IPS-NIHi7 (cell line): ENCODE data around the gene SDF2L1.
"Not testable (repeated sequence)": the region's sequence is repeated elsewhere in the genome, so short reads cannot be mapped to it uniquely, and the experiment has no call there.

Source experiments
- DNase-seq: peaks from one replicate; pipeline ENCODE4 v3.0.0; 2012; ENCODE audit warnings: mixed read lengths; ENCODE audit errors: extremely low spot score

SDF2L1 gene

DNA sequence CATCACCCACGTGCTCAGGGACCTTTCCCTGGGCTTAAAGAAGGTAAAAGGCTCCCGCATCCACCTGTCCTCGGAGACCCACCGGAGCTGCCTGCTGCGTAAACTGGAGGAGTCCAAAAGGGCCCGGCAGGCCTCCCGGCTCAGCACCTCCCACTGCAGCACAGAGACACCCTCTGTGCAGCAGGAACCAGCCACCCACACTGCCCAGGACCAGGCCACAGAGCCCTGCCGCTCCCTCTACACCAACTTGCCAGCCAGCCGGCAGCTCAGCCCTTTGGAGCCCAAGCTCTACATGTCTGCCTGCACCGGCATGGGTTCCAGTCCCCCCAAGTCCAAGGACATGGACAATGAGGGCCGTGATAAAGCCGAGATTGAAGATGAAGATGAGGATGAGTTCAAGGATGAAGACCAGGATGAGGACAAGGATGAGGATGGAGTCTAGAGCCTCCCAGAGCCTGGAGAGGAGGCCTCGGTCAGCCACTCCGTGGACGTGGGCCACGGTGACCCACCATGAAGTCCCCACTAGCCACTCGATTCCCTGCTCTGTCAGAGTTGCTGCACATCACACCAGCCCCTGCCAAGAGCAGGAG, 5.4 kb upstream of the SDF2L1 start:
- no peak for DNase-seq

DNA sequence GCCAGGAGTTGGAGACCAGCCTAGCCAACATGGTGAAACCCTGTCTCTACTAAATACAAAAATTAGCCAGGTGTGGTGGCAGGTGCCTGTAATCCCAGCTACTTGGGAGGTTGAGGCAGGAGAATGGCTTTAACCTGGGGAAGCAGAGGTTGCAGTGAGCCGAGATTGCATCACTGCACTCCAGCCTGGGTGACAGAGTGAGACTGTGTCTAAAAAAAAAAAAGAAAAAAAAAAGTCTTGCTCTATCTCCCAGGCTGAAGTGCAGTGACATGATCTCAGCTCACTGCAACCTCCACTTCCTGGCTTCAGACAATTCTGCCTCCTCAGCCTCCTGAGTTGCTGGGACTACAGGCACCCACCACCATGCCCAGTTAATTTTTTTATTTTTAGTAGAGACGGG, 4.7 kb upstream of the SDF2L1 start:
- not testable (repeated sequence) for DNase-seq

DNA sequence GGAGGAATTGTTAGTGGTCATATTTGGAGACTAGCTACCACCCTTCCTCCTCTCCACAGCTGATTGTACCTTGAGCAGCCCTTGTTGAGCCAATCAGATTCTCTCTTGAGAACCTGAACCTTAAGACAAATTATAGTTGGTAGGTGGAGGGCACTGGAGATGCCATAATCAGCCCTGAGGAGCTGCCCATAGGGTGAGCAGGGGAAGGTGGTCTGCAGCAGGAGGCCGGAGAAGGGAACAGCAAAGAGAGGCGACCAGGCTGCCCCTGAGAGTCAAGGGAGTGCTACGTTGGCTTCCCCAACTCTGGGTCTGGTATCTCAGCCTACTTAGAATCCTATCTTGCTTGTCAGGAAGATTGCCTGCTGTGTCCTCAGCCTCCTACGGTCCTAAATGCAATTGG, 2.7 kb upstream of the SDF2L1 start:
- no peak for DNase-seq

DNA sequence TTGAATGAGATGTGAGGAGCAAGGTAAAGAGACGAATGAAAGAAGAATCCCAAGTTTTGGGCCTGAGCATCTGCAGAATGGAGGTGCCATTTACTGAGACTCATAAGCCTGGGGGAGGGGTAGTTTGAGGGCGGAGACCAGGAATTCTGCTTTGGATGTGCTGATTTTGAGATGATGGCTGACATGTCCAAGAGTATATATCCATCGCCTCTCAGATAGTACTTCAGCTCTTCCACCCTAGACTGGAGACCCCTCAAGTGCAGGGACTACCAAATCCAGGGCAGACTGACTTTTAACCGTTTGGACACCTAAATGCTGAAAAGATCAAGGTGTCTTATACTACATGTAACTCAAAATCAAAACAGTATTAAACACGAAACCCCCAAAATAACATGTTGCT, 1.3 kb upstream of the SDF2L1 start:
- no peak for DNase-seq

DNA sequence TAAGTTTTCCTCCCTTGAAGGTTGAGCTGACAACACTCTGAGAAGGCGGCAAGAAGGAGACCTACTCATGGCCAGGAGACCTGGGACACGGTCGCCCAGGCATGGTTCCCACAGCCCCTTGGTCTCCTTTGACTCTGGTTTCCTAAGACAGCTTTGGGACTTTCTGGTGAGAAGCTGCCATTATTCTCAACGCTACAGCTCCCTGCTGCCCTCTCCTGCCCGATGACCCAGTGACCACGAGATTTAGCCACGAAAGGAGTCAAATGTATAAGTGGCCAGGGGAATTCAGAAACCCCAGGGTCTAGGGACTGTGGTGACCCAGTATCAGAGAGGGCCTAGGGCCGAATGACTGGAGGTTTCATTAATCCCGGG, 699 bp upstream of the SDF2L1 start:
- peak; percentile 54 for DNase-seq

DNA sequence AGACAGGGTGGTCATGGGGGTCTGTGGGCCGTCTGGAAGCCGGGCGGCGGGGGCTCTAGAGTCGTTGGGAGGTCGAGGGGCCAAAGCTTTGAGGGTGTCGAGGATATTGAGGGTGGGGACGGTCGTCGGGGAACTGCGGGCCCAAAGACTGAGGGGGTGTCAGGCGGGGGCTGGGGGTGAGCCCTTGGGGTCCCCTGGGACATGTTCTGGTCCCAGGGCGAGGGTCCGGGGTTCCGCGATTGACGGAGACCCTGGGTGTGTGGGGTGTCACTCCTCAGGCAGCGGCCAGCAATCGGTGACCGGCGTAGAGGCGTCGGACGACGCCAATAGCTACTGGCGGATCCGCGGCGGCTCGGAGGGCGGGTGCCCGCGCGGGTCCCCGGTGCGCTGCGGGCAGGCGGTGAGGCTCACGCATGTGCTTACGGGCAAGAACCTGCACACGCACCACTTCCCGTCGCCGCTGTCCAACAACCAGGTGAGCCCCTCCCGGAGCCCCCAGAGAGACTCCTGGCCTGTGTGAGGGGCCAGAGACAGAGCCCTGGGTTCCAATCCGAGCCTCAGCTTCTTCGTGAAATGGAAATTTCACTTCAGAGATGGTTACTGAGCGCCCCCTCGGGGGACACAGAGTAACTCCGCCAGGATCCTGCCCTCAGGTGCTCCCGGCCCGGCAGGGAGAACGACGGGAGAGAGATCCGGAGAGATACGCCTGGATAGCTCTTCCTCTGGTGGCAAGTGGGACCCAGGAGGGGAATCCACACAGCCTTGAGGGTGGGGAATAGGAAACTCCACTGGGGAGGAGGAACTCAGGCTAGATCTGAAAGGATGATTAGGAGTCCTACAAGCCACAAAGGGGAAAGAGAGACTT, 714 bp downstream of the SDF2L1 start:
- peak; percentile 64 for DNase-seq

DNA sequence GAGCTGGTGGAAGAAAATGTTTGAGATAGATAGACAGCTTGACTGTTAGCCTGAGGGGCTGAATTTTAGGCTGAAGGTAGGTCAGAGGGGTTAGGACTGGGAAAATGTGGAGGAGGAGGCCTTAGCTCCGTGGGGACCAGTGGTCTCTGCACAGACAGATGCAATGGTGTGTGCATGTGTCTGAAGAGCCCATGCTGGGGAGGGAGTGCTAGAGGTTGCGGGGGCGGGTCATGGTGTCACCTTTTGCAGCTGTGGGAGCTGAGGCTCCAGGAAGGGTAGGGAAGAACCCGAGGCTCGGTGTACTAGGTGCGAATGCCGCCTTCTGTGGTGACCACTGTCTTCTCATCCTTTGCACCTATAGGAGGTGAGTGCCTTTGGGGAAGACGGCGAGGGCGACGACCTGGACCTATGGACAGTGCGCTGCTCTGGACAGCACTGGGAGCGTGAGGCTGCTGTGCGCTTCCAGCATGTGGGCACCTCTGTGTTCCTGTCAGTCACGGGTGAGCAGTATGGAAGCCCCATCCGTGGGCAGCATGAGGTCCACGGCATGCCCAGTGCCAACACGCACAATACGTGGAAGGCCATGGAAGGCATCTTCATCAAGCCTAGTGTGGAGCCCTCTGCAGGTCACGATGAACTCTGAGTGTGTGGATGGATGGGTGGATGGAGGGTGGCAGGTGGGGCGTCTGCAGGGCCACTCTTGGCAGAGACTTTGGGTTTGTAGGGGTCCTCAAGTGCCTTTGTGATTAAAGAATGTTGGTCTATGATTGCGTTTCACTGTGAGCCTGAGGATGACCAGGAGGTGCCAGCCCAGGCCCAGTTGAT, 1.6 kb downstream of the SDF2L1 start:
- no peak for DNase-seq

DNA sequence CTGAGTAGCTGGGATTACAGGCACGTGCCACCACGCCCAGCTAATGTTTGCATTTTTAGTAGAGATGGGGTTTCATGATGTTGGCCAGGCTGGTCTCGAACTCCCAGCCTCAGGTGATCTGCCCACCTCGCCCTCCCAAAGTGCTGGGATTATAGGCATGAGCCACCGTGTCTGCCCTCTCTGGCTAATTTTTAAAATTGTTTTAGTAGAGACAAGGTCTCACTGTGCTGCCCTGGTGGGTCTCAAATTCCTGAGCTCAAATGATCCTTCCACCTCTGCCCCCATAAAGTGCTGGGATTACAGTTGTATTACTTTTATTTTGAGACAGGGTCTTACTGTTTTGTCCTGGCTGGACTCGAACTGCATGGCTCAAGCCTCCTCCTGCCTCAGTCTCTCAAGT, 3.4 kb downstream of the SDF2L1 start:
- DNase-seq = not testable (repeated sequence)

DNA sequence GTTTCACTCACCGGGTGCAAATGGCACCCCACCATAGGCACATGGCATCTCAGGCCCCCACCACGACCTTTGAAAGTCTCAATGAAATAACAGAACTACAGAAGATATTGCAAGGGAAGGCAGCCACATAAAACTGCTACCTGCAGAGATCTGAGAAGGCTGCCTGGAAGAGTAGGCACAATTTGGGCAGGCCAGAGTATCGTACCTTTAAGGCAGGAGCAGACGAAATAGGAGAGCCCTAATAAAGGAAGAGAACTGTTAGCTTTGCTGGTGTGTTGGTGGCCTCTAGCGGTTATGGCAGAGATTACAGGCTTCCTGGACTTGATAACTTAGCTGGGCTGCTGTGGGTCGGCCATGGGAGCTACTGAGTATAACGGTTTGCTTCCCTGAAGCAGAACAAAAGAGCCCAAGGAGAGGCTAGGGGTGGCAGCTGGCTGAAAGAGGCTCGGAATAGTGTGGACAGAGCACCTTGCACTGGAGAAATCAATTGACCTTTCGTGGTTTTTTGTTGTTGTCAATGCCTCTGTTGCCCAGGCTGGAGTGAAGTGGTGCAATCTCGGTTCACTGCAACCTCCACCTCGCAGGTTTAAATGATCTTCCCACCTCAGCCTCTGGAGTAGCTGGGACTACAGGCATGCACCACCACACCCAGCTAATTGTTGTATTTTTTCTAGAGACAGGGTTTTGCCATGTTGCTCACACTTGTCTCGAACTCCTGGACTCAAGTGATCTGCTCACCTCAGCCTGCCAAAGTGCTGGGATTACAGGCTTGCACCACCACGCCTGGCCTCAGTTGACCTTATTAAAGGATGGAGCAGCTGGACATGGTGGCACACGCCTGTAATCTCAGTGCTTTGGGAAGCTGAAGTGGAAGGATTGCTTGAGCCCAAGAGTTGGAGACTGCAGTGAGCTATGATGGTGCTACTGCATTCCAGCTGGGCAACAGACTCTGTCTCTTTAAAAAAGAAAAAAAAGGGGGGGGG, 4.8 kb downstream of the SDF2L1 start:
- peak; percentile 72 for DNase-seq

DNA sequence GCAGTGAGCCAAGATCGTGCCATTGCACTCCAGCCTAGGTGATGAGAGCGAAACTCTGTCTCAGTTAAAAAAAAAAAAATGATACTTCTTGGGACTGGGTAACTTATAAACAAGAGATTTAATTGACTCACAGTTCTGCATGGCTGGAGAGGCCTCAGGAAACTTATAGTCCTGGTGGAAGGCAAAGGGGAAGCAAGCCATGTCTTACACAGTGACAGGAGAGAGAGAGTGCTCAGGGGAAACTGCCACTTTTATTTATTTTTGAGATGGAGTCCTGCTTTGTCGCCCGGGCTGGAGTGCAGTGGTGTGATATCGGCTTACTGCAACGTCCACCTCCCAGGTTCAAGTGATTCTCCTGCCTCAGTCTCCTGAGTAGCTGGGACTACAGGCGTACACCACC, 8.2 kb downstream of the SDF2L1 start:
- DNase-seq = no peak

DNA sequence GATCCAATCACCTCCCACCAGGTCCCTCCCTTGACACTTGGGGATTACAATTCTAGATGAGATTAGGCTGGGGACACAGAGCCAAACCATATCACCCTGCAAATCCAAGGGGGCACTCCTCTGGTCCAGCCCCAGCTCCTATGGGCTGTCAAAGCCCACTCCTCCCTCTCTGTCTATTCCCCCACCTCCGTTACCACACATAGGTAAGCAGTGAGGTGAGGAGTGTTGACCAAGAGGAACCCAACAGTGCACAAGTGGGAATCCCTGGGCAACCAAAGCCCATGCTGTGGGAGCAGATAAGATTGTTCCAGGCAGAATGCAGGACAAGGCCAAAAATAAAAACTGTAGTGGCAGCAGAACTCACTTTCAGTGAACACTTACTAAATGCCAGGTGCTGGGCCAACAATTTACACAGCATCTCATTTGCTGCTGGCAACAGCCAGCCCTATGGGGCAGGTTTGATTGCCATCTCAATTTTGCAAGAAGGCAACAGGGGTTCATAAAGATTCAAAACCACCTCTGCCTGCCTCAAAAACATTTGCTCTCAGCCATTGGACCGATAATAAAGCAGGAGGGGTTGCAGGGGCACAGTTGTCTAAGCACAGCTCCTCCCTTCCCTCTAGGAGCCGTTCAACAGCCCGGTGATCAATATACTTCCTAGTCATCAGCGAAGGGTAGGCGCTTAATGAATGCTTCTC, 8.9 kb downstream of the SDF2L1 start:
- DNase-seq = no peak

DNA sequence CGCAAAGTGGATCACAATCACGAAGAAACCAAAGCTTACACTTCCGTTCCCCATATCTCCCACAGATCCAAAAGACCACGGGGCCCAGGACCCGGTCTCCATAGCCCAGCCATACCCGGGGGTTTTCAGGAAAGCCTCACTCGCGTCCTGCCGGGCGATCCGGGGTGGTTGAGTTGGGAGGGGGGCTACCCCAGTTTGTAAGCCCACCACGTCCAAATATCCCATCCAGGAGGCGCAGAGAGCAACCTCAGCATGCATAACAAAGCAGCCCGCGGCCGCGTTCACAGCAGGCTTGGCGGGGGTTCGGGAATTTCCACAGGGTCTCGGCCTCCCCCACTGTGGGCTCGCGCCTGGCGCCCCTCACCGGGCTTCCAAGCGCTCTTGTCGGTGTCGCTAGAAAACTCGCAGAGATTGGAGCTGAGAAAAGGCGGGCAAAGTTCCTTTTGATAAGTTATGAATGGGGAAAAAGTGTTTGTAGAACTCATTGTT, 9.5 kb downstream of the SDF2L1 start:
- peak; percentile 35 for DNase-seq

DNA sequence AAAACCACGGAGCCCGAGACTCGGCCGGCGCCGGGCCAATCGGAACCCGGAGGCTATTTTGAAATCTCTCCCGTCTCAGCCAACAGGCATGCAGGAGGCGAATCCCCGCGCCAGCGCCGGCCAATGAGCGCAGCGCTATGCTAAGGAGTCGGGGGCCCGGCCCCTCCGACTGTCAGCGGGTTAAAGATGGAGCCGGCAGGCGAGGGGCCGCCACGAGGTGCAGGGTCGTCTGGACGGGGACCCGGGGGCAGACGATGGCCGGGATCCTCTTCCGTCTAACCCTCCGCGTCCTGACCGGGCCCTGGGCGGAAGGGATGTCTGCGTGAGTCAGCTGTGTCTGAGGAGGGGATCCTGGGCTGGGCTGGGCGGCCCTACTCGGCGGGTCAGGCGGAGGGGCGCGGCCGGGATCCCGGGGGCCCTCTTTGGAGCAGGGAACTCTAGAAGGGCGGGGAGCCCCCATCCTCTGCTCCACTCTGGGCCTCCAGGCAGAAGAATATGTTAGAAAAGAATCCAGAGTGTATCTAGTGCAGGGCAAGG, 10.0 kb downstream of the SDF2L1 start:
- peak; percentile 94 for DNase-seq

DNA sequence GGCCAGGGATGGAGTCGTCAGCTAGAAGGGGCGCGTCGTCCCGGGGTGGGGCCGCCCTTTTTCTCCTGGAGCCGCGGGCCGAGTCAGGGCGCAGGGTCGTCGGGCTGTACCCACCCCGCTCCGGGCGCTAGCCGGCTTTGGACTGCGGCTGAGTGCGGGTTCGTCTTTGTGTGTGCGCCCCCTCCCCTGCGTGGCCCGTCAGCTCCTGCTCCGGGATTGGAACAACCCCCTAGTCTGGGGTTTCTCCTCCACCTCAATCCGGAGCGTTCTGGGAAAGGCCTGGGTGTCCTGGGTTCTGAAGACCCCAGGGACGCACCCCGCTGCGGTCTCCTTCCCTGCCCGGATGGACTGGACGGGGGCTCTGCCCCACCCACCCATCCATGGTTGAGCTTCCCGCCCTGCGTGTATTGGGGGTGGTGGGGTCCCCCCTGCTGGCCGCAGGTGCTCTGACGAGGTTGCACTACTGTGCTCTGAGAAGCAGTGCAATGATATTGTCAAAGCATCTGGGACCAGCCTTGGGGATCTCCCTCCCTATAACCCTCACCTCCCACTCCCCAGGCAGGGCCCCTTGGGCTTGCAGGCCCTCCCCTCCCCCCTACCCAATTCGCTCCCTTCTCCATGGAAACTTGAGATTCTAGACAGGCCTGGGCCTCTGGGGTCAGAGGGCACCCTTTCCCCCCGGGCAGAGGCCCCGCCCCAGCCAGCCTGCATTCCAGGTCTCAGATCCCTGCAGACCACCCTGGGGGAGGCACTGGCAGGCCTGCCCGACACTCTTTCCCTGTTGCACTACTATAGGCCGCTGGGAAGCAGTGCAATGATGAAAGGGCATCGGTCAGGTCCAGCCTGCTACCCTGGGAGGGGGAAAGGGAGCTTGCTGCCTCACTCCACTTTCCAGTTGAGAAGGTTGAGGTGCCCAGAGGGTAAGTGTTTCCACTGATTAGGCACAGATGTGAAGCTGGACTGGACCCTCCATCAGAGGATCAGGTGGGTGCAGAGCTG, 10.7 kb downstream of the SDF2L1 start:
- peak; percentile 70 for DNase-seq

DNA sequence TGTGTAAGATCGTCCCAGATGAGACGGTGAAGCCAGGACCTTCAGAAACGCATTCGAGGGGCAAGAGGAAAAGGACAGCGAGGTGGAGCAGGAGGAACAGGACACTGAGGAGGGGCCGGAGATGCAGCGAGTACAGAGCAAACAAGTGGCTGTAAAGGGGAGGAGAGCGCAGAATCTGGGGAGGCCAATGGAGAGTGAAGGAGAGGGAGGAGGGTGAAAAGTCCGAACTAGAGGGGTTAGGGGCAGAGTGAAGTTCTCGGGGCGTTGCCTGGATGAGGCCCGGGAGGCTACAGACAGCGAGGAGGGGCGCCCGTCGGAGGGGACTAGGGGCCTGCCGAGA, 14.9 kb downstream of the SDF2L1 start:
- DNase-seq = no peak

DNA sequence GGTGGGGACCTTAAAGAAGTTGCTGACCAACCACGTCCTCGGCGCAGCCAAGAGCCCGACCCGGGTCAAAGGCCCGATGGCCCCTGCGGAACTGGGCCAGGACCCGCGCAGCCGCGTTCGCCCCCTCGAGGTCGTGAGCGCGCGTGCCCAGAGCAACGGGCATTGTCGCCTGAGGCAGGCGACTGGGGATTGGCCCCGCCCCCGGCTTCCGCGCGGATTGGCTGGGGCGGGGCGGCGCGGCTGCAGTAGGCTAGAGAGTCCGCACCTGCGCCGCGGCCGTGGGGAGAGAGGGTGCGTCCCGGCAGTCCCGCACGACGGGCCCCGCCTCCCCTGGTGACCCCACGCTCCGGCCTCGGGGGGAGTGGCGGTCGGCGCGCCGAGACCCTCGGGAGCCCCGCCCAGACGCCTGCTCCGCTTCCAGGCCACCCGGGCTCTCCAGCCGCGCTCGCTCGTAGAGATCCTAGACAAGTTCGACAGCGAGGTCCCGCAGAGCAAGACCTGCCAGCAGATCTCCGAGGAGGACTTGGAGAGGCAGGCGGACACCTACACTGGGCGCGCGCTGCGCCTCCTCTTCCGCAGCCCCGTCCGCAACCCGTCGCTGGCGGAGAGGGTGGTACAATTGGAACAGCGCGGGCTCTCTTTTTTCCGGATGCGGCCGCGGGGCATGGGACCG, 15.4 kb downstream of the SDF2L1 start:
- peak; percentile 88 for DNase-seq

DNA sequence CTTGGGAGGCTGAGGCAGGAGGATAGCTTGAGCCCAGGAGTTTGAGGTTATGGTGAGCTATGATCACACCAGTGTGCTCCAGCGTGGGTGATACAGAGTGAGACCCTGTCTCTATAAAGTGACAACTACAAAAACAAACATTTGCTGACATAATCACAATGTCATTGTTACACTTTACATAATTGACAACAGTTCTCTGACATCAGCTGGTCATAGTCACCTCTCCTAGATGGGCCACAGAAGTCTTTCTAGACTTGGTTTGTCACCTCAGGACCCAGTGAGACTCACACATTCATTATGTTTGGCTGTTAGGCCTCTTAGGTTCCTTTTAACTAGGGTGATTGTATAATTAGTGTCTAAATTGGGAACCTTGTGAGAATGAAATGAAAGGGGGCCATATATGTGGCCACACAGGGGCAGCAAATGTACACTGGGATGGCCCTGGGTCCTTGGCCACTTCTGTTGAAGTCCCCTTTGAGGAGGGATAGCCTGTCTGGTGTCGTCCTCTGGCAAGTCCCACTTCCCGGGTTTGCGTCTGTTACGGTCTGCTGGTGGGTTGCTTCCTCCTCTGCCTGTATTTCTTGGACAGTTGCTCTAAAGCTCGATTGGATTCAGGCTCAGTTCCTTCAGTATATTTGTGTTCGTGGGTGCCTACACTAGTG, 17.9 kb downstream of the SDF2L1 start:
- DNase-seq = no peak

DNA sequence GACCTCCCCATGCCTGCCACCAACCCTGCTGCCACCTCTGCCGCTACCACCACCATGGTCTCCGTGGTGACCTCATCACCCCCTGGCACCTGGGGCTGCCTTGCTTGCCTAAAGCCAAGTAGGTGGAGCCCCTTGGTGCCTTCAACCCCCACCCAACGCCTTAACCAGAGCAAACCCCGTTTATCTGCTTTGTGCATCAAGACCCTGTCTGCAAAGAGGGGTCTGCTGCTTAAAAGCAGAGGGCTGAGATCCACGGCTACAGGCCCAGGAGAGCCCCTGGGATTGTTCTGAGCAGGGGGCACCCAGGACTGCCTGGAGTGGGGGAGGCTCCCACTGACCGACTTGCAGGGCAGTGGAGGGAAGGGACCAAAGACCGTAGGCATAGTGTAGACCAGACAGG, 18.8 kb downstream of the SDF2L1 start:
- no peak for DNase-seq
